Stimulated activated memory B cell treated with anti-CD40 and anti-IgM and Interleukin-4, amounts not matched to agents 10 μg/mL and 1 μg/mL and 100 μg/mL, for 72 hours (primary cell): ENCODE data around the gene PRKCH.

Experiments
- ATAC-seq: fragments of 150-1000 bp; cut with Tn5 transposase; 2 replicates; pipeline ENCODE4 v1.10.0; 2021
- H3K27ac Mint-ChIP-seq: one replicate; pipeline ENCODE4 v1.8.0; 2022; ENCODE audit warnings: mild to moderate bottlenecking, mixed read lengths
- H3K27me3 Mint-ChIP-seq: one replicate; pipeline ENCODE4 v1.8.0; 2022; ENCODE audit warnings: mixed read lengths
- H3K36me3 Mint-ChIP-seq: one replicate; pipeline ENCODE4 v1.8.0; 2022; ENCODE audit warnings: mixed read lengths
- H3K4me1 Mint-ChIP-seq: one replicate; pipeline ENCODE4 v1.8.0; 2022; ENCODE audit warnings: mixed read lengths
- H3K4me3 Mint-ChIP-seq: one replicate; pipeline ENCODE4 v1.8.0; 2022; ENCODE audit warnings: mild to moderate bottlenecking, moderate library complexity, mixed read lengths
- H3K9me3 Mint-ChIP-seq: one replicate; pipeline ENCODE4 v1.8.0; 2022; ENCODE audit warnings: mixed read lengths

The PRKCH gene

GRCh38 chr14:61474701-61475100 is 153.3 kb downstream of the PRKCH start:
- Mint-ChIP-seq H3K27me3 (no peaks in the 10 kb centered on the region), H3K9me3 (no peaks in the 10 kb centered on the region), H3K4me1 (peaks cover 86% of the 10 kb centered on the region), H3K4me3 (no peak overlapping the region), H3K27ac (peak overlapping the region; percentile 98), H3K36me3 (no peaks in the 10 kb centered on the region)
- ATAC-seq, result no peak

DNA sequence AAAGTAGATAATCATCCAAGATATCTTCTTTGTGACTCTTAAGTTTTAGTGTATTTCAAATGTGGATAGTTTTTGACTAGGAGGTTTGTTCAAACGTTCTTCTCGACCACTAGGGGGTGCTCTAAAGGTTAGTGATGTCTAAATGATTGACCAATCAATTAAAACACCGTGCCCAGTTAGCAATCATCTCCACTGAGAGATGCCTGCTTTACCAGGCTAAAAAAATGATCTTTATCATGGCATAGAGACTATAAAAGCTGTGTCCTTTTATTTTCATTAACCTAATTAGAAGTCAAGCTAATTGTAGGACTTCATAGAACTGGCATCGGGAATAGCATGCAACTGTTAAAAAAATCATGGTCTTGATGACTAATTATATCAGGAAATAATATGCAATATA is 153.9 kb downstream of the PRKCH start:
- H3K27me3 Mint-ChIP-seq, result no peaks in the 10 kb centered on the region

GRCh38 chr14:61476105-61476753 is 154.8 kb downstream of the PRKCH start:
- Mint-ChIP-seq H3K27ac (peak overlapping the region; percentile 98), H3K4me1 (peaks cover 90% of the 10 kb centered on the region), H3K27me3 (no peaks in the 10 kb centered on the region), H3K4me3 (peak overlapping the region; percentile 65), H3K9me3 (no peaks in the 10 kb centered on the region), H3K36me3 (no peaks in the 10 kb centered on the region)
- peak; percentile 27 for ATAC-seq

More for the DNA sequence above, 153.9 kb downstream of the PRKCH start:
- no peak overlapping the region for H3K4me3 Mint-ChIP-seq
- H3K4me1 Mint-ChIP-seq, result peaks cover 90% of the 10 kb centered on the region
- H3K36me3 Mint-ChIP-seq, result no peaks in the 10 kb centered on the region
- H3K27ac Mint-ChIP-seq, result peak overlapping the region; percentile 98
- no peaks in the 10 kb centered on the region for H3K9me3 Mint-ChIP-seq
- ATAC-seq, result no peak

- peak; percentile 88 for ATAC-seq
- peak overlapping the region; percentile 98 for H3K27ac Mint-ChIP-seq
- peaks cover 83% of the 10 kb centered on the region for H3K4me1 Mint-ChIP-seq
- H3K27me3 Mint-ChIP-seq, result no peaks in the 10 kb centered on the region
- peak overlapping the region; percentile 65 for H3K4me3 Mint-ChIP-seq
- no peaks in the 10 kb centered on the region for H3K9me3 Mint-ChIP-seq
- no peaks in the 10 kb centered on the region for H3K36me3 Mint-ChIP-seq
Measured at GRCh38 chr14:61476754-61477410, 155.5 kb downstream of the PRKCH start.

DNA sequence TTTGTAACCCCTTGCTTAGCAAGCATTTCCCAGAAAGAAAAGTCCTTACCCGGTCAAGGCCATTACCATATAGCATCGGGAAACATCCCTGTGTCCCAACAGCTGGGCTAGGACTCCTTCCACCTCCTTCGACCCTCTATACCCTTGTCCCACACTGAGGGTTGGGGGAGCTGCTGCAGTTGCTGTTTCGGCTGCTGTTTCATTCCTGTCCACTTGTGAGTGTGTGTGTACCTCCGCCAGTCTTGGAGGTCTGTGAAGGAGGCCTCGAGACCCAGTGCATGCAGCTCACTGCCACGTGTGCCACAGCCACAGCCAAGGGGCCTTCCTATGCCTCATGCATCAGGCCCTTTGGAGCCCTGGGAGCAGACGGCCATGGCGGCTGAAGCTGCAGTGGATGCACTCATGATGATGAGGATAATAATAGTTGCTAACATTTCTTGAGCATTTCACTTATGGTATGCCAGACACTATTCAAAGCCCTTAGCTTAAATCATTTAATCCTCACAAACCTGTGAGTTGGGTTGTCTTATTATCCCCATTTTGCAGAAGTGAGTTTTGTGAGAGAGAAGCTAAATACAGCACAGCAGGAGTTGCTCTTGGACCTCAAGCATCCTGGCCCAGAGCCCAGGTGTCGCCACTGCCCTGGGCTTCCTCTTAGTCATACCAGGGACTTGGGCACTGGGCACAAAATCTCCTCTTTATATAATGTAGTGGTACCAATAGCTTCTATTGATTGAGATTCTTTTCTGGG is 156.5 kb downstream of the PRKCH start:
- H3K36me3 Mint-ChIP-seq, result no peaks in the 10 kb centered on the region
- H3K27ac Mint-ChIP-seq, result peak overlapping the region; percentile 98
- H3K4me1 Mint-ChIP-seq, result peaks cover 74% of the 10 kb centered on the region
- peak overlapping the region; percentile 65 for H3K4me3 Mint-ChIP-seq
- no peaks in the 10 kb centered on the region for H3K27me3 Mint-ChIP-seq
- no peaks in the 10 kb centered on the region for H3K9me3 Mint-ChIP-seq
- ATAC-seq, result no peak

GRCh38 chr14:61478971-61479473 is 157.6 kb downstream of the PRKCH start:
- peak overlapping the region; percentile 13 for H3K4me3 Mint-ChIP-seq
- no peaks in the 10 kb centered on the region for H3K27me3 Mint-ChIP-seq
- H3K36me3 Mint-ChIP-seq, result no peaks in the 10 kb centered on the region
- peaks cover 63% of the 10 kb centered on the region for H3K4me1 Mint-ChIP-seq
- H3K9me3 Mint-ChIP-seq, result no peaks in the 10 kb centered on the region
- H3K27ac Mint-ChIP-seq, result peak overlapping the region; percentile 98
- peak; percentile 45 for ATAC-seq

DNA sequence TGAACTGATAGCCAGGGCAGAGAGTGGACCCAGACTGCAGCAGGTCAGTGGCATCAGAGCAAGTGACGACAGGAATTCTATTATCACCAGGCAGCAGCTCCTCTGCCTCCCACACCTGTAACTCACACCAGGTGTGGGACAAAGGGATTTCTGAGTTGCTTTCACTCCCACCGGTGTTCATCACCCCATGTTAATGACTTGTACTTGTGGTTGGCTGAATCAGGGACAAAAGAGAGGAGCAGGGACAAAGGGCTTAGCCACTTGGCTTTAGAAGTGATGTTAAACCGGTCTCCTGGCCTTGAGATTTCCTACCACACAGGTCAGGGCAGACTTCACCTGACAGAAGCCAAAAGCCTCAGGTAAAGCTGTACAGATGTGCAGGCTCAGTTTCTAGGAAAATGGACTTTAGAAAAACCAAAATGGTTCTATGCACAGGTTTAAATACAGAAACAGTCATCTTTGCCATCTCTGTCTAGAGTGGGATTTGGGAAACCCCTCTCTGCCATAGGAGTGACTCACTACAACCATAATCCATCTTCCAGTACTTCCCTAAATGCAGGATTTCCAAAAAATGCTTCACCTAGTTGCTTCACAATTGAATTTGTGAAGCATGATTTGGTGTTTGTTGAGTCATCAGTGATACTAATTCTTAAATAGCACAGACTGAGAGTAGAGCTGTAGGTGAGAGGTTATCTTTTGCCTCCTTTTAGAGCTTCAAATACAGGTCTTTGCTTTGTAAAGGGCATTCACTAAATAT is 158.5 kb downstream of the PRKCH start:
- Mint-ChIP-seq H3K4me3 (peak overlapping the region; percentile 11), H3K4me1 (peaks cover 58% of the 10 kb centered on the region), H3K27me3 (no peaks in the 10 kb centered on the region), H3K27ac (peak overlapping the region; percentile 98), H3K9me3 (no peaks in the 10 kb centered on the region), H3K36me3 (no peaks in the 10 kb centered on the region)
- ATAC-seq, result no peak

DNA sequence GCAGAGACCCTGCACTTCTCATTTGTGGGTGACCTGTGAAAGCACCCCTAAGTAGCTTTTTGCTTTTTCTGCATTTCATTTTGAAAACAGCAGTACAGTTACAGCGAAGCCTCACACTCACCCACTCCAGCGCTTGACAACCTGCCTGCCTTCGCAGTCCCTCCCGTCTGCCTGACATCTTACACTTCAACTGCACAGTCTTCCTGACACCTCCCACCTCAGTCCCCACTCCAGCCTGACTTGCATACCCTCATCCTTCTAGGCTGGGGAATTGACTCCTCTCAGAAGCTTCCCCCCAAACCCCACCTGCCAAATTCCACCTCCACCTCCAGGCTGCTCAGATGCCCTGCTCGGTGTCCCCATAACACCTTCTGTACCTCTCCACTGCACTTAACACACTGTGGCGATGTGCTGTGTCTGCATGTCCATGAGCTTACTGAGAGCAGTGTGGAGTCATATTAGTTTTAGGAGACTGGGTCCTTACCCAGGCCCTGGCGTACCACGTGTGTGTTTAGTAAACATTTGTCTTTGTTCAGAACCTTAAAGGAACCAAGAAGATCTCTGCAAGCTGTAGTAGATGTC is 159.4 kb downstream of the PRKCH start:
- Mint-ChIP-seq H3K27me3 (no peaks in the 10 kb centered on the region), H3K27ac (peak overlapping the region; percentile 98), H3K4me3 (no peak overlapping the region), H3K36me3 (no peaks in the 10 kb centered on the region), H3K9me3 (no peaks in the 10 kb centered on the region), H3K4me1 (peaks cover 52% of the 10 kb centered on the region)
- ATAC-seq, result no peak

- ATAC-seq, result no peak
- H3K27ac Mint-ChIP-seq, result peak overlapping the region; percentile 98
- no peaks in the 10 kb centered on the region for H3K9me3 Mint-ChIP-seq
- no peak overlapping the region for H3K4me3 Mint-ChIP-seq
- H3K27me3 Mint-ChIP-seq, result no peaks in the 10 kb centered on the region
- H3K4me1 Mint-ChIP-seq, result peaks cover 47% of the 10 kb centered on the region
- no peaks in the 10 kb centered on the region for H3K36me3 Mint-ChIP-seq
Measured at GRCh38 chr14:61481701-61482100, 160.3 kb downstream of the PRKCH start.

GRCh38 chr14:61482348-61483206 is 161.2 kb downstream of the PRKCH start:
- Mint-ChIP-seq H3K27me3 (no peaks in the 10 kb centered on the region), H3K27ac (peak overlapping the region; percentile 98), H3K36me3 (no peaks in the 10 kb centered on the region), H3K9me3 (no peaks in the 10 kb centered on the region), H3K4me1 (peaks cover 46% of the 10 kb centered on the region), H3K4me3 (no peak overlapping the region)
- ATAC-seq, result no peak

- H3K9me3 Mint-ChIP-seq, result no peaks in the 10 kb centered on the region
- H3K27me3 Mint-ChIP-seq, result no peaks in the 10 kb centered on the region
- H3K4me3 Mint-ChIP-seq, result no peak overlapping the region
- no peaks in the 10 kb centered on the region for H3K36me3 Mint-ChIP-seq
- no peak for ATAC-seq
- H3K27ac Mint-ChIP-seq, result no peak overlapping the region
- peaks cover 37% of the 10 kb centered on the region for H3K4me1 Mint-ChIP-seq
Measured at GRCh38 chr14:61483476-61483875, 162.1 kb downstream of the PRKCH start.

DNA sequence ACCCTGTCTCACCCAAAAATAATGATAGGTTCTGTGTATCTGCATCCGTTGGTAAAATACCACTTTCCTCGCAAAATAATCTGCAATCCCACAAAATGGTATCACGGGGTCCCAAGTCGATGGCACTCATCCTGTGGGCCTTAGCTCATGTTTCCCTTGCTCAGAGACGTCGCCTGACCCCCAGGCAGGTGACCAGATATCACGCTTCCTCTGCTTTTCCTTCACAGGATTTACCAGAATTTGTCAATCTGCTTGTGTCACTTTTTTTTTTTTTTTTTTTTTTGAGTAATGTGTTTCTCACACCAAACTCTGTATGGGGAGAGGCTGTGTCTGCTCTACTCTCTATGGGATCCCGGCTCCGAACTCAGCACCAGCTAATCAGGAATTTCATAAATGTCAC is 162.7 kb downstream of the PRKCH start:
- H3K27ac Mint-ChIP-seq, result no peak overlapping the region

GRCh38 chr14:61484826-61485584 is 163.6 kb downstream of the PRKCH start:
- Mint-ChIP-seq H3K27me3 (no peaks in the 10 kb centered on the region), H3K36me3 (no peaks in the 10 kb centered on the region), H3K4me3 (no peak overlapping the region), H3K4me1 (peaks cover 31% of the 10 kb centered on the region), H3K27ac (peak overlapping the region; percentile 45), H3K9me3 (no peaks in the 10 kb centered on the region)
- no peak for ATAC-seq

More for the DNA sequence above, 162.7 kb downstream of the PRKCH start:
- Mint-ChIP-seq H3K4me3 (no peak overlapping the region), H3K4me1 (peaks cover 32% of the 10 kb centered on the region), H3K27me3 (no peaks in the 10 kb centered on the region), H3K9me3 (no peaks in the 10 kb centered on the region), H3K36me3 (no peaks in the 10 kb centered on the region)
- ATAC-seq, result no peak
